NCI-H774 (cell line): Measurements from ENCODE around the gene SRD5A2.

Experiments used
- DNase-seq: peaks from one replicate; lab custom pipeline; 2025; lab: John Stamatoyannopoulos, UW

The SRD5A2 gene, protein sequence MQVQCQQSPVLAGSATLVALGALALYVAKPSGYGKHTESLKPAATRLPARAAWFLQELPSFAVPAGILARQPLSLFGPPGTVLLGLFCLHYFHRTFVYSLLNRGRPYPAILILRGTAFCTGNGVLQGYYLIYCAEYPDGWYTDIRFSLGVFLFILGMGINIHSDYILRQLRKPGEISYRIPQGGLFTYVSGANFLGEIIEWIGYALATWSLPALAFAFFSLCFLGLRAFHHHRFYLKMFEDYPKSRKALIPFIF

DNA sequence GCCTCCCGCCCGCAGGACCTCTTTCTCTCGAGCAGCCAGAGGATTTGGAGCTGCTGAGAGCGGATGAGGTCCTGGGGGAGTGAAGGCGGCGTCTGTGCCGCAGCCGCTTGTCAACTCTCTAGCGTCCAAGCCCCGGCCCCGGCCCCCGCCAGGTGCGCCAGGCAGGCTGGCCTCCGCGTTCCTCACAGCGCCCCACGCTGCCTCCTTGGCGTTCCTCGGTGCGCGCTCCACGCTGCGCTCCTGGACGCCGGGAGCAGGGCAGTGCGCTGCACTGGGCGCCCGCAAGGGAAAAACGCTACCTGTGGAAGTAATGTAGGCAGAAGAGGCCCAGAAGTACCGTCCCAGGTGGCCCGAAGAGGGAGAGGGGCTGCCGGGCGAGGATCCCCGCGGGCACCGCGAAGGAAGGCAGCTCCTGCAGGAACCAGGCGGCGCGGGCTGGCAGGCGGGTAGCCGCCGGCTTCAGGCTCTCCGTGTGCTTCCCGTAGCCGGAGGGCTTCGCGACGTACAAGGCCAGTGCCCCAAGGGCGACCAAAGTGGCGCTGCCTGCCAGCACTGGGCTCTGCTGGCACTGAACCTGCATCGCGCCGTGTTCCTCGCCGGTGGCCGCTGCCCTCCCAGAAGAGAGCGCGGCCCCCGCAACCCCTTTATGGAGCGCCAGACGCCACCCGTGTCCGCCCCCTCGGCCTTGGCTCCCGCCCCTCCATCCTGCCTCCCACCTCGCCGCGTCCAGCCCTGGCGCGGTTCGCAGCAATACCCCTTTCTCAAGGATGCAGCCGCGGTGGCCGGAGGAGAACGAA is at the start of gene SRD5A2:
TSS of gene SRD5A2 (minus strand) at position 618 of the 797 bp plus-strand sequence. CDS start at position 580, 38 bp downstream.
- no peak for DNase-seq

GRCh38 chr2:31606509-31606908 is 25.8 kb upstream of the SRD5A2 start:
- no peak for DNase-seq

DNA sequence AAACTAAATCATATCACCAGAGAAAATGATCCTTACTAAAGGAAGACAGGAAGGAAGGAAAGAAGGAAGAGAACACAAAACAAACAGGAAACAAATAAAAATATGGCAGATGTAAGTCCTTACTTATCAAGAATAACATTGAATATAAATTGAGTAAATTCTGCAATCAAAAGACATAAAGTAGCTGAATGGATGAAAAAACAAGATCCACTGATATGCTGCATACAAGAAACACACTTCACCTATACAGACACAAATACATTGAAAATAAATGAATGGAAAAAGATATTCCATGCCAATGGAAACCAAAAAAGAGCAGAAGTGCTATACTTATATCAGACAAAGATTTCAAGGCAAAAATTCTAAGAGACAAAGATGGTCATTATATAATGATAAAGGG is 18.0 kb upstream of the SRD5A2 start:
- no peak for DNase-seq

DNA sequence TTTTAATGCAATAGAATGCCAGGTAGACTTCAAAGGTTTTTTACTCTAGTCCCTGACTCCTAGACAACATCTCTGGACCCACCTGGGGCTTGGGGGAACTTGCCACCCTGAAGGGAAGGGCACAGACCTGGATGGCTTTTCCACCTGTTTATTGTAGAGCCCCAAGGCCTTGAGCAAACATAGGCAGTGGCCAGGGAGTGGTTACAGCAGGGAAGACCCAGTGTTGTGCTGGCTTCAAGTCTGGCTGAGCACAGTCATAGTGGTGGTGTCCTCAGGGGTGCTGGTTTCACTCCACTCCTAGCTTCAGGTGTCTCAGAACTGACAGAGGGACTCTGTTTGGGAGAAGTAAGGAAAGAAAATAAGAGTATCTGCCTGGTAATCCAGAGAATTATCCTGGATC is 5.5 kb upstream of the SRD5A2 start:
- no peak for DNase-seq

DNA sequence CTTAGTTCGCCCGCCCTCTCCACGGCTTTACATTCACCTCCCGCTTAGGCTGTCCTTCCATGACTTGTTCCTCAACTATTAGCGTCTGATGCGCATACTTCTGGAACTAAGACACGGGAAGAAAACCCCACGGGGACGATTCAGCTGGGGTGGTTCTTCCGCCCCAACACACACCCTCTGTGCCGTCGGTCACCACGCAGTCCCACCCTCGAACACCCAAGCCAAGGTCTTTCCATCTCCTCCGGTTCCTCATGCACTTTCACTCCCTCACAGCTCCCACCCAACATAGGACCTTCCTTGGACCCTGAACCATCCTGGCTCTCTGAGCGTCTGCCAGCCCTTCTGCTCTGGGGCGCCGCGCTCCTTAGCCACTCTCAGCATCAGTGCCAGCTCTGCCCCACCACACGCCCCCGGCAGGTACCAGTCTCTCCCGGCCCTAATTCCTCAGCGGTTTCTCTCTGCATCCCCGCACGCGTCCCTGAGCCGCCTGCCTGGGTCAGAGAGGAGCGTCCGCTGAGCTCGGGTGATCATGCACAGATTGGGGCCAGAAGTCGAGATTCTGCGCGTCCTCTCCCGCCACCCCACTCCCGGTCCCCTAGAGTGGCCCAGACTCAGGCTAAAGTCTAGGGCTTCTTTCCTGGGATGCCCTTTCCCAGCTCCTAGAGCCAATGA is 522 bp upstream of the SRD5A2 start:
- DNase-seq: no peak

GRCh38 chr2:31579996-31580320 is 780 bp downstream of the SRD5A2 start:
- DNase-seq: no peak

DNA sequence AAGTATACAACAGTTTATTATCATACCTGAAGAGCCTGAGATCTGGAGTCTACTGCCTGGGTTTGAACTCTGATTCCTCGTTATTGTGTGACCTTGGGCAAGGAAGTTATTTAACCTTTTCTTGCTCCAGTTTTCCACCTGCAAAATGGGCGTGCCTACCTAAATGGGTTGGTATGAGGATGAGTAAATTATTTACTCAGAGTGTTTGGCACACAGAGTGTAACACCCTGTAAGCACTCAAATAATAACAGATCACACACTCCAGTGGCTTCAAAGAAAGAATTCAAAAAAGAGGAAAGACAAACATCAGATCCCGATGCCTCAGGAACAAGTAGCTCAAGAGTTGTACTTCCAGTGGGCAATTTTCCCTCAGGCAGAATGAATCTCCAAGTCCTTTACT is 2.4 kb downstream of the SRD5A2 start:
- DNase-seq: no peak

DNA sequence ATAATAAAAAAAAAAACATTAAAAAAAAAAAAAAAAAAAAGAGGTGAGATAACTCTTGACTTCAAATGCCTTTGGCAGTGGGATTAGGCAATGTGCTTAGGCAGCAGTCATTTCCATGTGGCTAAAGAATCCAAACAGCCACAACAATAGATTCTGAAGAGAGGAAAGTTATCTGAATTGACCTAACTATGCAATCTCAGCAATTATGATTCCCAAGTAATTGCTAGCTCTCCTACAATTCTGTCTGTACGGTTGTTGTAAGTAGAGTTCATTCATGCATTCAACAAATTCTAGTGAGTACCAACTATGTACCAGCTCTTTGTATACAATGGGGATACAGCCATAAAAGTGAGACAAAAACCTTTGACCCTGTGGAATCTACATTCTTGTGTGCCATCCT is 3.6 kb downstream of the SRD5A2 start:
- no peak for DNase-seq

DNA sequence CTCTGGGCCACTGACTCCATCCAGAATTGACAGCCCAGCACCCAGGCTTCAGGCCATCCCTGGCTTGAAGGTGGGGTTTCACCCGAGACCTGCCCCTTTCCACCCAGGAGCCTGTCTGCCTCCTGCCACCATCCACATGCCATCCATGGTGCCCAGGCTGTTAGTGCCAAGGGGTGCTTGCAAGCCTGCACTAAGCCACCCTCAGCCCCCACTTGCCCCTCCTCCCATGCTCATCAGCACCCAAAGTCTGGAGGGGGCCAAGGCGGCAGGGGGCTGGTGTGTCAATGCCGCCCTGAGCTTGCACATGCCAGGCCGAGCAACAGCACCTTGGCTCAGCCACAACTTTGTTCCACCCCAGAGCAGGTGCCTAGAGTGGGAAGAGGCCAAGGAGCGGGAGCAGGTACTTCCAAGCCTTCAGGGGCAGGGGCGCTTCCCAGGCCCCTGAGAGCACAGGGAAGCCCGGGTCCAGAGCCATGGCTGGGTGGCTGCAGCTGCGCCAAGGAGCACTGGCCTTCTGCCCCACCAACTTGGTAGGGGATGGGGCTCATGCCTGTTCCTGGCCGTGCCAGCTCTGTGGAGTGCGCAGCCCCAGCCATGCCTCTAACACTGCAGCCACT is 12.0 kb downstream of the SRD5A2 start:
- DNase-seq: no peak

GRCh38 chr2:31567679-31568078 is 13.1 kb downstream of the SRD5A2 start:
- no peak for DNase-seq

- no peak for DNase-seq
Observed at GRCh38 chr2:31563273-31563839, 17.4 kb downstream of the SRD5A2 start.

DNA sequence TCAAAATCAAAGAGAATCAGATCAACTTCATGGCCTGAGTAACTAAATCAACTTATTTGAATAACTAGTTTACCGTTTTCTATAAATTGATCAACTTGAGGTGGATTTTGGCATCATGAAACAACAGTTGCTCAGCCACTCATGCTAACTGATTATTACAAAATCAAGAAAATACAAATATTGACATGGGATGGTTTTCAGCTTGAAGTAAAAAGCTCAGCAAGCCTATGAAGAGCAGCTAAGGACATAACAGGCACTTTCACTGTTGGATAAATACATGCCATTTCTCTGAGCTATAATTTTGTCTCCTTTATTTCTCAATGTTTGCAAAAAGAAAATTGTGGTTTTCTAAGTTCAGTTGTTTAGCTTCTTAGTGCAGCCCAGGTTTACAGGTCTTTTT is 18.9 kb downstream of the SRD5A2 start:
- DNase-seq: no peak

GRCh38 chr2:31558401-31559295 is 22.1 kb downstream of the SRD5A2 start:
- DNase-seq: no peak

DNA sequence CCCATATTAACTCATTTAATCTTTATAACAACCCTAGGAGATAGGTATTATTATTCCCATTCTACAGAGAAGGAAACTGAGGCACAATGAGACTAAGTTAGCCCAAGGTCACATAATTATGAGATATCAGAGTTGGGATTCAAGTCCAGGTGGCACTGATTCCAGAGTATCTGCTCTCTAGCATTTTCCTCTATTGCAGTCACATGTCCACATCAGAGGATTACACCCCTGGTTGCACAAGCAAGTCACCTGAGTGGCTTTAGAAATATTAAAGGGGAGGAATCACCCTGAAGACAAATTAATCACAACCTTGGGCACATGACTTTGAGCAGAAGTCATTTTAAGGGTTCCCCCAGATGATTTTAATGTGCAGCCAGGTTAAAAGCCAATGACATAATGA is 23.8 kb downstream of the SRD5A2 start:
- DNase-seq: no peak

DNA sequence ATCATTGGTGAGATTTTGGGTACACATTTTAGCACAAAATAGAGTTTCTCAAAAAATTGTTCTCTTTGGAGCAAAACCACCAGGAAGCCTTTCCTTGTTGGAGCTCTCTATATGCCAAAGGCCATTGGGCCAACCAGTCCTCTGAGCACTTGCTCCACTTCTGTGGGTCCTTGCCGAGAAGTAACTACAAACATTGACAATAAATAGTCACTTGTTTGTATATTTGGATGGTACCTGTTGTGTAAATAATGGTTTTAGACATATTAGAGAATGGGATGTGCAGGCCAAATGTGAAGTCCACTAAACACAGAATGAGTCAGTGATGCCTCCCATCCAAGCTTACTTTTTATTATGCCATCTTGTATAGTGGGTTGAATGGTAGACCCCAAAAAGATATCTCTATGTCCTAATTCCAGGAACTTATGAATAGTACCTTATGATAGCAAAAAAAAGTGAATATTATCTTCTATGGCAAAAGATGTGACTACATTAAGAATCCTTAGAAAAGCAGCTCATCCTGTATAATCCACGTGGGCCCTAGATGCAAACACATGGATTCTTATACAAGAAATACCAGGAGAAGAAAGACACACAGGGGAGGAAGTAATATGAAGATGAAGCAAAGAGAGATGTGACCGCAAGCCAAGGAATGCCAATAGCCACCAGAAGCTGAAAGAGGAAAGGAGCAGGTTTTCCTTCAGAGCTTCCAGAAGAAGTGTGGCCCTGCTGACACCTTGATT is 24.6 kb downstream of the SRD5A2 start:
- no peak for DNase-seq

DNA sequence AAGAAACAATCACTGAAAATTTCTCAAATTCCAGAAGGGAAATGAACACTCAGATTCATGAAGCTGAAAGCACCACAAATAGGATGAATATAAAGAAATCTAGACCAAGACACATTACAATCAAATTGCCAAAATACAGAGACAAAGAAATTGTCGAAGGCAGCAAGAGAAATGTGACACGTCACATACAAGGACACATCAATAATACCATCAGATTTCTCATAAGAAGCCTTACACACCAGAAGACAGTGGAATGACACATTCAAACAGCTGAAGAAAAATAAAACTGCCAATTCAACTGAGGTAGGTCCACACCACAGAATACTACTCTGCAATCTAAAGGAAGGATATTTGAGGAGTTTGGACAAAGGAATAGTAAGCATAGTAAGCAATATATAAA is 27.4 kb downstream of the SRD5A2 start:
- no peak for DNase-seq

GRCh38 chr2:31547485-31547884 is 33.3 kb downstream of the SRD5A2 start:
- DNase-seq: no peak

DNA sequence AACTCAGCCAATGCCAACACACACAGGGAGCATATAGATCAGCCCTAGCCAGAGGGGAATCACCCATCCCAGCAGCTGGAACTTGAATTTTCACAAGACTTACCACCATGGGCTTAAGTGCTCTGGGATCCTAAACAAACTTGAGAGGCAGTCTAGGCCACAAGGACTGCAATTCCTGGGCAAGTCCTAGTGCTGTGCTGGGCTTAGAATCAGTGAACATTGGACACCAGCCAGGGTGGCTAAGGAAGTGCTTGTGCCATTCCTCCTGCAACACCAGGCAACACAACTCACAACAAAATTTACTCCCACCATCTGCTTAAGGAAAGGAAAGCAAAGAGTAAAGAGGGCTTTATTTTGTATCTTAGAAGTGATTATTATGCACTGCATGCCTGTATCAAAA is 38.9 kb downstream of the SRD5A2 start:
- DNase-seq: no peak

DNA sequence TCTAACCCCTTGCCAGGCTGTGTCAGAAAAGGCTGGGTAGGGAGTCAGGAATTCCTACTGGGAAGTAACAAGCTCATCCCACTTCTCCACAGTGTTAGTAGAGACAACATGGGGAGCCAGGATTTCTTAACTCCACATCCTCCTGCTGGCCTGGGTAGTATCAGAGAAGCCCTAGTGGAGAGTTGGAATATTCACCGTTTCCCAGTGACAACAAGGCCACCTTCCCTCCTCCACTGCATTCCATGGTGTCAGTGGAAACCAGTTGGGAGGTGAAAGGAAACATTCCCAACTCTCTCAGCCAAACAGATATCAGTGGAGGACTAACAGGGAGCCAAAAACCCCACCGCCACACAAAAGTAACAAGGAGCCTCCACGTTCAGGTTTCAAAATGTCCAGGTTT is 41.2 kb downstream of the SRD5A2 start:
- no peak for DNase-seq

GRCh38 chr2:31535768-31536167 is 45.0 kb downstream of the SRD5A2 start:
- DNase-seq: no peak

DNA sequence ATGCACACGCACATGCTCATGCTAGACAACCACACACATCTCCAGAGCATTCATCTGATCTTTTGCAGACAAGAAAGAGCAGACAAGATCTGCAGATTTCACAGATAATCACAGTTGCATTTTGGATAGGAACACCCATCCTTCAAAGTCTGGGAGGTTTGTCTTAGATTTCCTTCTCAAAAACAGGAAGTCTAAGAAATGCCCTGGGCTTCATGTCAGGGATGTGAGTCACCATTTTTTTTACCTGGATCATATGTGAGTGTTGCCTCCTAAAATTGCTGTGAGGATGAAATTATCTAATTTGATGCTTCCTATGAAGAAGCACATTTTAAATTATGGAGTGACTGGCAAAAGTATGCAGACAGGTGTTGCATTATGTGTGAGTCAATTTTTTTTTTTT is 46.1 kb downstream of the SRD5A2 start:
- DNase-seq: no peak
